Measurements from ENCODE around the gene MTR.

Gene MTR

DNA sequence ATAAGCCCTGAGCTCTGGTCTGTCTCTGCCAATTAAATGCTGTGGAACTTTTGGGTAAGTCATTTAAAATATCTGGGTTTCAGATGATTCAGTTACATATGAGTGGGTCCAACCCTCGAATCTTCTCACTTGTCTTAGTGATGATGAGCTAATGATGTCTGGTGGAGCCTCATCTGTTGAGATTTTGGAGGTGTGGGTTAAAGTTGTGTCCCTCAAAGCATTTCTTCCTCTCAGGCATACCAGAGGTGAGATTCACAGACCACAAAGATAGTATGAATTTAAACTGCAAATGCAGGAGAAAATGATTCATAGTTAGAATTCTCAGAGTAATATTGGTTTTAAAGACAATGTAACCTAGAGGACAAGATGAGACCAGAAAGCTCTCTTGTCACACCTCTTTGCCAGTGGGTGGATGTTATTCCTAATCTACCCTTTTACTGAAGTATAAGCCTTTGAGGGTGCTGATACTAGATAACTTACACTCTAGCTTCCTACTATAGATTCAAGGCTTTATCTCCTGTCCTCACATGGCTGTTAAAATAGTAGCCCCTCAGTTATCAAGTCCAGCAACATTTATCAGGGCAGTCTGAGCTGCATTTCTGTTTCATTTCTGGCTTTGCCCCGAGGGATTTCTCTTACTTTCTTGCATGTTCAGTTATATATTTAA, 118.4 kb downstream of the MTR start:
- no peak for DNase-seq

DNA sequence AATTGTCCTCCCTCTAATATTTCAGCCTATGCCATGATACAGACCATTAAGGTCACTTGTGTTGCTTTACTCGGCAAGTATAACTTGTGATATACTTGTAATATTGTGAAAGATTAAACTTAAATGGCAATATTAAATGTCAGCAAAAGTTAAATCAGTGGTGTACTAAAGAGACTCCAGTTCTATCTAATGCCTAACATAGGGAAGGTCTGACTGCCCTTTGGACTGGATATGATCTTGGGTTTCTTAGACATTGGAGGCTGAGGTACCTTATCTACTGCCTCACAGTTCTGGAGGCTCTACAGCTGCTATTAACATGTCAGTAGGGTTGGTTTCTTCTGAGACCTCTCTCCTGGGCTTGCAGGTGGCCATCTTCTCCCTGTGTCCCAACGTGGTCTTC, 119.3 kb downstream of the MTR start:
- DNase-seq: no peak

DNA sequence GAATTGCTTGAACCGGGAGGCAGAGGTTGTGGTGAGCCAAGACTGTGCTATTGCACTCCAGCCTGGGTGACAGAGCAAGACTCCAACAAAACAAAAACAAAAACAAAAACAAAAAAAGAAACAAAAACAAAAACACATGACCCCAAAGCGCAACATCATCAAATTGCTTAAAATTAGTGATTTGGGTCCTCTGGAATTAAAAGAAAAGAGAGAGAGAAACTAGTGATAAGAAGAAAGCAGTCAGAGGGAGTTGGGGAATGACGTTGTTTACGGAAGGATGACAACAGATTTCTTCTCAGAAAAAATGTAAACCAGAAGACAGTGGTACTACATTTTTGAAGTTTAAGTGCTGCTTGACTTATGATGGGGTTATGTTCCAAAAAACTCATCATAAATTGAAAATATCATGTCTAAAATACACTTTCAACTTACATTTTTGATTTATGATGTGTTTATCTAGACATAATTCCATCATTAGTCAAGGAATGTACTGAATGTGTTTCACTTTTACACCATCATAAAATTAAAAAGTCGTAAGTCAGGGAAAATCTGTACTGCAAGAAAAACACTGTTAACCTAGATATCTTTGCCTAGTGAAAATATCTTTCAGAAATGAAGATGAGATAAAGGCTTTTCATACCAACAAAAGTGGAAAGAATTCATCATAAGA, 121.2 kb downstream of the MTR start:
- no peak for DNase-seq

DNA sequence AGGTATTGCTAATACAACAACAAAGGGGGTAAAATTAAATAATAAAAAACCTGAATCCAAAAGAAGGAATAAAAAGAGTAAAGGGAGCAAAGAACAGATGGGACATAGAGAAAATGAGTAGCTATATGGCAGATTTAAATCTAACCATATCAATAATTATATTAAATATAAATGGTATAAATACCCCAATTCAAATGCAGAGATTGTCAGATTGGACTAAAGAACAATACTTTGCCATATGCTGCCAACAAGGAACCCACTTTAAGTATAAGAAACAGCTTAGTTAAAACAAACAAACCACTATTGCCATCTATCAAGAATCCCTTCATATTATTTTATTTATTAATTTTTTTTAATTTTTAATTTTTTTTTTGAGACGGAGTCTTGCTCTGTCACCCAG, 122.4 kb downstream of the MTR start:
- DNase-seq: no peak

DNA sequence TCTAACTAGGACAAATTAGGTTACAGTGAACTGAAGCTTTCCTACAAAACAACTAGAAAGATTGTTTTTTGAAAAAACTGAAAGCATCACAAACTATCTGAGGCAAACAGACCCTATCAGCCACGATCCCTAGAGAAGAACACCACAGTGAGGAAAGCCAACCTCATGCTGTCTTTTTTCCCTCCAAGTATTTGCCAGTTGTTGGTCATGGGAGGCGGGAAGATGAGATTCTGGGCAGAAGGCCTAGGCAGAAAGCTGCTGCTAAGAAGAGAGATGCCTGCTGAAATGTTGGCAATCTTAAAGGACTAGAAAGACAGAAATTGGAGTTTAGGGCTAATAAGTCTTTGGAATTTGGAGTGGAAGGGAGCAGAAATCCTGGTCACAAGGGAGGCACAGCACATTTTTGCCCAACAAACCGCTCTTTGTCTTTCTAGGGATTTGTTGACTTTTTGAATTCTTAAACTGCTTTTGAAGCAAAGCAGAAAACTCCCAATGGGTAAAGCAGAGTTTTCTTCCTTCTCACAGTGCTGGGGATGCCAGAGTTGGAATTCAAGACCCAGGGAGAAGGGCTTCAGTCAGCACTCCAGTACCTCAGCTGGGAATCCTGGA, 125.3 kb downstream of the MTR start:
- DNase-seq: no peak

DNA sequence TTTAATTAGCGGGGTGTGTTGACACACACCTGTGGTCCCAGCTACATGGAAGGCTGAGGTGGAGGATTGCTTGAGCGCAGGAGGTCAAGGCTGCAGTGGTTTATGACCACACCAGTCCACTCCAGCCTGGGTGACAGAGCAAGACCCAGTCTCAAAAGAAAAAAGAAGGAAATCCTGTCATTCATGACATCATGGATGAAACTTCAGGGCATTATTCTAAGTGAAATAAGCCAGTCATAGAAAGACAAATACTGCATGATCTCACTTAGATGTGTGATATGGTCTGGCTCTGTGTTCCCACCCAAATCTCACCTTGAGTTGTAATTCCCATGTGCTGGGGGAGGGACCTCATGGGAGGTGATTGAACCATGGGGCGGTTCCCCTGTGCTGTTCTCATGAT, 126.5 kb downstream of the MTR start:
- DNase-seq: no peak

DNA sequence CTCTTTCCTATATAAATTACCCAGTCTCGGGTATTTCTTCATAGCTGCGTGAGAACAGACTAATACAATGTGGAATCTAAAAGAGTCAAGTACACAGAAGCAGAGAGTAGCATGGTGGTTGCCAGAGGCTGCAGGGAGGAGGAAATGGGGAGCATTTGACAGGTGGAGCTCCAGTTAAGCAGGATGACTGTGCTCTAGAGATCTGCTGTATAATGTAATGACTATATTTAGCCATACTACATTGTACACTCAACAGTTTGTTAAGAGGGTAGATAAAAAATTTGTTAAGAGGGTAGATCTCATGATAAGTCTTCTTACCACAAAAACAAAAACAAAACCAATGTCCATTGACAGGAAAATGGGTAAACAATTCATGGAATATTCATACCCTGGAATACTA, 127.1 kb downstream of the MTR start:
- no peak for DNase-seq

DNA sequence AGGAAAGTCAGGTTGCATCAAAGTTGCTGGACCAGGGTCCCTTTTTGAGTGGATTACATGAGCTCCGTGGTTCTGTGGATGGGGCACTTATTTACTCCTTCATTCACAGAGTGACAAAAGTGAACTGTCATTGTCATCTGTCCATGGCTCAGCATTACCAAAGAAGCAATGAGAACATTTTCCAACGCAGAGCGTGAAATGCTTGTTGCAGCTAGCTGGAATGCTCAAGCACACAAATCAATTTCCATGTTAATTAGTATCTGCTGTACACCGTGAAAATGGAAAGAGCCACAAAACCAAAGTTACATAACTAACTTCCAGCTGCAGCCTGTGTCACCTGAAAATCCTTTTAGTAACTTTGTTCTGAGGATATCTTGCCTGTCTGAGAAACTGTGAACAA, 130.3 kb downstream of the MTR start:
- no peak for DNase-seq

DNA sequence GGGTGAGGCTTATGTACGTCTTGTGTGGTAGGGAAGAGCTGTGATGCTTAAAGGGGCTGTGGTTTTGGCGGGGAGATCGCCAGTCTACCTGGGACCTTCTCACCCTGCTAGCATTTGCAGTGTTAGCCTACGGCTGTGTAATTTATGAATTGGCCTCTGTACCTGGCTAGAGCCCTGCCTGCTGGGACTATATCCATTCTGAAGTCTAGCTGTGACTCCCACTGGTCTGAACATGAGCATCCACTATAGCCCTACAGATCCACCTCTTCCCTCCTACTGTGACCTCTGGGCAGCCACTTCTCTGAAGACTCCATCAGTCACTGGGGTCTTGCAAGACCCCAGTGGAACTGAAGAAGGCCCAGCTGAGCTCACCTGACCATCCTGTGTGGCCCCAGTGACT, 135.4 kb downstream of the MTR start:
- DNase-seq: no peak

DNA sequence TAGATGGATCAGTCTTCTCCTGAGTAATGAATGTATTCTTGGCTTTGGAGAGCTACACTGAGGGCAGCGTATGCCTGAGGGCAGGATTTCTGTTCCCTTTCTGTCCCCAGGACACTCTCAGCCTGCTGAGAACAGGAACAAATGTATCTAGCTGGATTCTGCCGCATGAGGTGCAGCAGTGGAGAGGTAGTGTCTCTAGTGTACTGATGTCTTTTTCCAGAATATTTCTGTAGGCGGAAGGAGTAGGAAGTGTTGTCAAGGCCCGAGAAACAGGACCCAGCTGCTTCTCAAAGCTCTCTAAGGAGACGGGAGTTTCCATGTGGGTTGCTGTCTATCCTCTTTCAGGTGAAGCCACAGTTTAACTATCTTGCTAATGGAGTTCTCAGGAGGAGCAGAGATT, 143.7 kb downstream of the MTR start:
- DNase-seq: no peak

DNA sequence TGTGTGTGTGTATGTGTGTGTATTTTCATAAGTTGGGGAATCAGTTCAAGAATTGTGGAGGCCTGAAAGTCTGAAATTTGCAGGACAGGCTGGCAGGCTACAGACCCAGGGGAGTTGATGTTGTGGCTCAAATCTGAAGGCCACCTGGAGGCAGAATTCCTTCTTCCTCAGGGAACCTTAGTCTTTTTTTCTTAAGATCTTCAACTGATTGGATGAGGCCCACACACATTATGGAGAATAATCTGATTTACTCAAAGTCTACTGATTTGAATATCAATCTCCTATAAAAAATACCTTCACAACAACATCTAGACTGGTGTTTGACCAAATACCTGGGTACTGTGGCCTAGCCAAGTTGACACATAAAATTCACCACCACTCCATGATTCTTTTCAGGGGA, 147.3 kb downstream of the MTR start:
- no peak for DNase-seq

DNA sequence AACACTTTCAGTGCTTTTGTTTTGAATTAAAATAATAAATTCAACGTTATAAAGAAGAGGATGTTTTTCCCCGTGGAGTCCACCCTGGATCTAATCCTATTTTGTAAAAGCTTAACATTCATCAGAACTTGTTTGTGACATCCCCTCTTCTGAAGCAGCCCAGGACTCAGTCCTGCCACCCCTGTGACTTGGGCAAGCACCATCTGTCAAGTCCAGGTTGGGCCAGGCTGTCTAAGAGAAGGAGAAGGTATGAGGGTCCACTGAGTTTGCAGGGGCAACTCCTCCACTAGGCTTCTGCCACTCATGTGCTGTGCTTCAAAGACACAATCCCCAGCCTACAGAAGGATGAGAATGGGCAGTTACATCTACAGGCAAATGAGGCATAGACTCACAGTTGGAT, 149.5 kb downstream of the MTR start:
- no peak for DNase-seq

DNA sequence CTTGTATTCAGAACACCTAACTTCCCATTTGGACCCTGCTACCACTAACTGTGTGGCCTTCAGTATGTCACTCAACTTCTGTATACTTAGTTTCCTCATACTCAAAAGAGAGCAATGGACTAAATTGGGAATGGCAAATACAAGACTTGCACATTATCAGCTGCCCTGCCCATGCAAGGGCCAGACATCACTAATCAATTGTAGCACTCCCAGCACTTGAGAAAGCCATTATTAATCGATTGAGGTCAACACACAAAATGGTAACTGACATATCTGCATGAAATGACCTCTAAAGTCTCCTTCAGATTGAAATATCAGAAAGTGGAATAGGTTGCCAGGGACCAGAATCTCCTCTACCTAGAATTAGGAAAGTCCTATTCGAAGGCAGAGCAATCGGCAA, 149.9 kb downstream of the MTR start:
- no peak for DNase-seq

DNA sequence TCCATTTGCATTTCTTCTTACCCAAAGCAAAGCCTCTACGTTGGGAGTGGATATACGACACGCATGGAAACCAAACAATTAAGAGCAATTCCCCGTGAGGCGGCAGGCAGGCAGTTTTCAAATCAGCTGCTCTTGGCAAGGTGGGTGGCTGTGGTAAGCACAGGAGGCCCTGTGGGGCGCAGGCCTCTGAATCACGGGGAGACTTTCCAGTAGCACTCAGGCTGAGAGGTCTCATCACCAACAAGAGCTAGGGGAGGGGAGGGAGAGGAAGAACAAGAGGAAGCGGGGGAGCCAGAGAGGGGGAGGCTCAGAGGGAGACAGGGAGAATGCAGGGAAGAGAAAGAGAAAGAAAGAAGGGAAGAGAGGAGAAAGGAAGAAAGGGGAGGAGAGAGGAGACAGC, 152.7 kb downstream of the MTR start:
- DNase-seq: no peak

DNA sequence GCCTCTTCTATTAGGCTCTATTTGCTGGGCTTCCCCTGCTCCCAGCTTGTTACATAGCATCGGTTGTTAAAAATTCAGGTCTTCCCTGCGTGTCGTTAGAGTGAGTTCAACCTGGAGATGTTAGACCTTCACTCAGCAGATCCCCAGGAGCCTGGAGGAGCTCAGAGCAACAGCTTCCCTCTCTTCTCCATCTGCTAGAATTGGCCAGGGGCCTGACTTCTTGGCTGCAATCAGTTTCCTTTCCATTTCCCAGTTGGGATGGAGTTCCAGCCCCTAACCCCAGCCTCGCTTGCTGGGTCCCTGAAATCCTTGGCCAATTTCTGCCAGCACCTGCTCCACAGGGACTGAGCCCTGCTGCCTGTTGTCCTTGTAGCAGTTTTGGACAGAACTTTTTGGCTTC, 153.3 kb downstream of the MTR start:
- DNase-seq: no peak

DNA sequence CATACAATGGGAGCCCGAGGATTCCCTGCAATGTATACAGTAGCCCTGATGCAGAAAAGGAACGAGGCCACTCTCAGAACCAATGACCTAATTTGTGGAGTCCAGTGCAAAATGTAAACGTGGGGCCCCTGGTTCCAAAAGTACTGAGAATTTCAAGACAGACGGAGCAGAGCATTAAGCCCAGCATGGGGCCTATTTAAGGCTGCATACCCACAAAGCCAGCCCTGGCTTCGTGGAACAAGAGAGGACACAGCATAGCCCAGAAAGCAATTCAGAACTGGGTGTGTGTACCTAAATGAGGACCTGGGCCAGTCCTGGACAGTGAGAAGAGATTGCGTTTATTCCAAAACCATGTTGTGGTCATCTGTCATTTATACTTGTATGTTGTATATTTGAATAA, 153.9 kb downstream of the MTR start:
- DNase-seq: no peak

DNA sequence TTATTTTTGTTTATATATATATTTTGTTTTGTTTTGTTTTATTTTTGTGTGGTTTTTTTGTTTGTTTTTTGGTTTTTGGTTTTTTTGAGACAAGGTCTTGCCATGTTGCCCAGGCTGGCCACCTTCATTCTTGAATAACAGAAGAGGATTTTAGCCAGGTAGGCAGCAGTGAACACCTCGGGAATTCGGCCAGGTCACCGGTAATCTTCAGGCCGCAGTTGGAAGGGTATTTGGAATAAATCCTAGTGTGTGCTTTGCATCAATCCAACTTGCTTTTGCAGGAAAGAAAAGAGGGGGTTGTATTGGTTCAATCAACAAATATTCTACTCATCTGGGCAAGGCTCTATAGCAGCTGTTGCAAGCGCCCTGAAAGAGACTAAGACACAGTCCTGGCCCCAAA, 155.3 kb downstream of the MTR start:
- no peak for DNase-seq

DNA sequence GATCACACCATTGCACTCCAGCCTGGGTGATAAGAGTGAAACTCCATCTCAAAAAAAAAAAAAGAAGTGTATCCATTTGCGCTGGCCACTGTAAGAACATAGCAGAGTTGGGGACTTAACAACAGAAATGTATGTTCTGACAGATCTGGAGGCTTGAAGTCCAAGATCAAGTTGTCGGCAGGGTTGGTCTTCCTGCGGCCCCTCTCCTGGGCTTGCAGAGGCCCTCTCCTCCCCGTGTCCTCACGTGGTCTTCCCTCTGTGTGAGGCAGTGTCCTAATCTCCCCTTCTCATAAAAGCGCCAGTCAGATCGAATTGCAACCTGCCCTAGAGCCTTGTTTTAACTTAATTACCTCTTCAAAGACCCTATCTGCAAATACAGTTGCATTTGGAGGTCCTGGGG, 156.6 kb downstream of the MTR start:
- no peak for DNase-seq

DNA sequence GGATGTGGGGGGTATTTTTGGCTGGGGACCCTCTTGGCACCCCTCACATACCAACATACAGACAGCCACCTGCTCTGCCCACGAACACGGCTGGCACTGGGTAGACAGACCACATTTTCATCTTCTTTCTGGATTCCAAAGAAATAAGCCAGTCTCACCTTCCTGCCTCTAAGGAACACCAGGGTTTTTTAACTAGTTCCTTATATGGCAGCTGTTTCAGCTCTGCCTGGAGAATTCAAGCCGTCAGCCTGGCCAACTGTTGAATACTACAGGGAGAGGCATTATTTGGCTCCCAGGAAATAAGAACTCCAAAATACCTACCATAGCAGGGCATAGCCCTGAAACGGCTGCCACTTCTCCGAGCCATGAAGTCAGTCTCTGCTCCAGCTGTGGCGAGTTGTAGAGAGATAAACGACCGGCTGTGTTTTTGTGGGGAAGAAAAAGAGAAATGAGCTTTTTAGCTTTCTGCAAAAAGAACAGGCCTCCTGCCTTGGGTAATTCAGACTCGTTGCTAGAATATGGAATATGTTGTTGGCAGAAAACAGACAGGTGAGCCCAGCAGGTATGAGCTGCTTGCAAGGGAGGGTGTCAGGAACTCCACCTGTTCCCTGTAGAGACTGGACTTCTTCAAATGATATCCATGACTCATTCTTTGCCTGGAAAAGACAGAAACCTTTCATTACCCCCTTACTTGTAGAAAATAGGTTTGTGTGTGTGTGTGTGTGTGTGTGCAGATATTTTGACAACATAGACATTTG, 157.3 kb downstream of the MTR start:
- DNase-seq: no peak

DNA sequence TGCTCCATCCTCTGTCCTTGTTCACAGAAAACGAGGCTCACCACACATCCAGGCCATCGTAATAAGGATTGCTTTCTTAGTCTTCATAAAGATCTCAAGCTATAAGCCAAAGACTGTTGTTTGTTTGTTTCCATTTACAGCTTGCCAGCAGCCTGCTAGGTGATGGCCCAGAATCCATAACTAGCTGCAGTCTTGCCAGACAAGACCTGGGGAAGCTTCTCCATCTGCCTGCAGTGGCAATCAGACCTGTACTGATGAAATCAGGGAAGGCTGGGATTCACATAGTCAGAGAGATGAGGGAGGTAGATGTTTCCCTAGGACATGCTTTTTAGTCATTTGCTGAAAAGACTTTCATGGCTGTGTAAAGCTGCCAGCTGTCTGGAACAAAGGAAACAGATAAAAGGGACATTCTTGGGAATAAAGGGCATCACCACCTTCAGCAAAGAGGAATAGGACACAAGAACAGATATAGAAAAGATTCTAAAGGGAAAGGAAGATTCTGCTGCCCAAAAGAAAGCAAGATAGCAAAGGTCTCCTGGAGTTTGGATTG, 158.1 kb downstream of the MTR start:
- no peak for DNase-seq

Measured in CD4-positive, alpha-beta T cell treated with Interleukin-21 for 1 hour (primary cell).